ENCODE results near the gene BANF1.

- TF ChIP-seq REST (IDR thresholded peaks at IDR 0.05; ENCODE audit: low read depth): no peak
- TF ChIP-seq CEBPB (IDR thresholded peaks at IDR 0.05): no peak
- TF ChIP-seq MAX (IDR thresholded peaks at IDR 0.05): no peak; the same call in 1 of the 2 replicates
- TF ChIP-seq YY1 (IDR thresholded peaks at IDR 0.05; ENCODE audit: low read depth): no peak
- no peak for TF ChIP-seq TCF12 (IDR thresholded peaks at IDR 0.05; ENCODE audit: low read depth)
Observed at GRCh38 chr11:66011785-66012303, 9.5 kb downstream of the BANF1 start, which contains the start of gene CST6.
